Effector memory CD8-positive, alpha-beta T cell (primary cell): Measurements from ENCODE around the gene OSTF1.

ENCODE experiments used
- ATAC-seq: fragments of 150-1000 bp; cut with Tn5 transposase; replicated peaks from 2 replicates; pipeline ENCODE4 v1.10.0; 2021; ENCODE audit warnings: mild to moderate bottlenecking, moderate library complexity
- DNase-seq, 3 experiments: peaks; one replicate each; pipeline ENCODE4 v3.0.0; 2021
- H3K27ac Mint-ChIP-seq, 2 donors: one replicate each; pipeline ENCODE4 v1.8.0; 2022; ENCODE audit warnings: mild to moderate bottlenecking in 2 of 2, mixed read lengths in 2 of 2, moderate library complexity in 2 of 2
- H3K27me3 Mint-ChIP-seq, 2 donors: one replicate each; pipeline ENCODE4 v1.8.0; 2022; ENCODE audit warnings: mixed read lengths in 2 of 2
- H3K36me3 Mint-ChIP-seq: one replicate; pipeline ENCODE4 v1.8.0; 2022; ENCODE audit warnings: mild to moderate bottlenecking, moderate library complexity, mixed read lengths; ENCODE audit not compliant: insufficient read depth
- H3K4me1 Mint-ChIP-seq, 2 donors: one replicate each; pipeline ENCODE4 v1.8.0; 2022; ENCODE audit warnings: low read depth in 2 of 2, mixed read lengths in 2 of 2
- H3K4me3 Mint-ChIP-seq, 2 donors: one replicate each; pipeline ENCODE4 v1.8.0; 2022; ENCODE audit warnings: mild to moderate bottlenecking in 2 of 2, mixed read lengths in 2 of 2, moderate library complexity in 2 of 2
- H3K9me3 Mint-ChIP-seq, 2 donors: one replicate each; pipeline ENCODE4 v1.8.0; 2022; ENCODE audit warnings: mixed read lengths in 2 of 2

Gene OSTF1

DNA sequence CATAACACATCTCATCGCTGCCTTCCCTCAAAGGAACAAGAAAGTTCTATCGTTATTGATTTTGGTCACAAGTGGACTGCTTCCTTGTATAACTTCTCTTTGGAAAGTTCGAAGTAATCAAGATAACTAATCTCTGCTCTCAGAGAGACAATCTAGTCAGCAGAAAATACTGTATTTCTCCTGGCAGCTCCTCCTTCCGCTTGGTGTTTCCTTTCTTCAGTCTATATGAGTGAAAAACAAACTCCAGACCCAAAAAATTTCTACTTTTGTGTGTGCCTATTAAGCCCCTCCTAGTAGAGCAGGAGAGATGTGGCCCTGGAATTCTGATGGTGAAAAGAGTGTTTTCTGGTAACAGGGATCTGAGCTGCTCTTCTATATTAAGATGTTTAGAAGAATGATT lies 24.5 kb downstream of the OSTF1 start:
- Mint-ChIP-seq H3K27me3 (no peaks in the 10 kb centered on the region), H3K27ac (peak overlapping the region; percentile 65 to 89), H3K9me3 (no peaks in the 10 kb centered on the region), H3K36me3 (peaks cover 4% of the 10 kb centered on the region), H3K4me1 (peaks cover 38 to 58% of the 10 kb centered on the region in 2 donors), H3K4me3 (peak overlapping the region in 1 of 2 donors; percentile 51)
- ATAC-seq (no peak), DNase-seq (no peak)

DNA sequence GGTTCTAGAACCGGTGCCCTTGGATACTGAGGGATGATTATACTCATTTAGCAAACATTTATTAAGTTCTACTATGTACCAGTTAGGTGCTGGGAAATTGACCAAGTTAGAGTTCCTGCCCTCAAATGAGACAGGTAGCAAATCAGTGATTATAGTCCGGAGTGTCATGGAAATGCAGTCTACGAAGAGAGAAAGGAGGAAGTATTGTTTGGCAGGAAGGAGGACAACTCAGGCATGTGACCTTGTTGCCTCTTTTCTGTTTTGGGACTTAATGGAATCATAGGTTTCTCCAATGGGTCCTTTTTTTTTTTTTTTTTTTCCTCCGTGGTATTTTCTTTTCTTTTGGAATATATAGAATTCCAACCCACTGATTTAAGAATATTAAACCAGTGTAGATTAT lies 28.0 kb downstream of the OSTF1 start:
- no peaks in the 10 kb centered on the region for H3K27me3 Mint-ChIP-seq
- no peaks in the 10 kb centered on the region for H3K9me3 Mint-ChIP-seq
- ATAC-seq (no peak), DNase-seq (no peak)
- no peak overlapping the region for H3K4me3 Mint-ChIP-seq
- peak overlapping the region in 1 of 2 donors; percentile 8 for H3K27ac Mint-ChIP-seq
- H3K4me1 Mint-ChIP-seq, result peaks cover 47 to 54% of the 10 kb centered on the region in 2 donors
- peaks cover 23% of the 10 kb centered on the region for H3K36me3 Mint-ChIP-seq

- DNase-seq (no peak), ATAC-seq (no peak)
- Mint-ChIP-seq H3K36me3 (peaks cover 23% of the 10 kb centered on the region), H3K27ac (peak overlapping the region; percentile 8 to 28), H3K9me3 (no peaks in the 10 kb centered on the region), H3K27me3 (no peaks in the 10 kb centered on the region), H3K4me3 (no peak overlapping the region), H3K4me1 (peaks cover 55 to 61% of the 10 kb centered on the region in 2 donors)
Observed at GRCh38 chr9:75117564-75117963, 29.2 kb downstream of the OSTF1 start.

GRCh38 chr9:75120686-75121085 lies 32.4 kb downstream of the OSTF1 start:
- H3K9me3 Mint-ChIP-seq, result no peaks in the 10 kb centered on the region
- peak overlapping the region in 1 of 2 donors; percentile 24 for H3K4me3 Mint-ChIP-seq
- peaks cover 50 to 57% of the 10 kb centered on the region in 2 donors for H3K4me1 Mint-ChIP-seq
- peak overlapping the region; percentile 39 to 79 for H3K27ac Mint-ChIP-seq
- DNase-seq (no peak), ATAC-seq (no peak)
- peaks cover 23% of the 10 kb centered on the region for H3K36me3 Mint-ChIP-seq
- H3K27me3 Mint-ChIP-seq, result no peaks in the 10 kb centered on the region

DNA sequence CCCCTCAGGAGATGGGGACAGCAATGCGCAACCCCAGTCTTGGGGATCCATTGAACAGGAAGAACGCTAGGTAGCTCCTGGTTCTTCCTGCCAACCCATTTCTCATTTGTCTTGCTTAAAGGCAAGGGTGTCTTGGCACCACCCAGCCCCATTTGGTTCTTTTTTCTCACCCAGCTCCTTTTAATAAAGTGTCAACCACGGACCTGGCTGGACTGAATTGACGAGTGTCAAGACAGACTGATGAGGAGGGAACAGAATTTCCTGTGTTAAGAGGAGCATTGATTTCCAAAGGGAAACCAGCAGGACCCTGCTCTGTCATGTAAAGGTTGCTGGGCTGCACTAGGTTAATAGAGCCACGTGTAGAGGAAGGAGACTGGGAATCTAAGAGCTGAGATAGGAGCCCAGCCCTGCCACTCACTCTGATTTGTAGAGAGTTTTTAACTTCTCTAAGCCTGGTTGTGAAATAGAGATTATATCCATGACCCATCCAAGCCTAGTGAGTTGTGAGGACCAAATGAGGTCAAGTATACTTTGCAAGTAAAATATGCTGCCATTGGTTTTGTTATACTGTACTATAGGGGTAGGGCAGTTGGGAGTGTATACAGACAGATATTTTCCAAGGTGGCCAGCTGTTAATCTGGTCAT lies 33.7 kb downstream of the OSTF1 start:
- ATAC-seq, result peak; percentile 80
- DNase-seq, result peak in 2 of 3 experiments; percentile 6
- peaks cover 49 to 50% of the 10 kb centered on the region in 2 donors for H3K4me1 Mint-ChIP-seq
- no peaks in the 10 kb centered on the region for H3K27me3 Mint-ChIP-seq
- H3K4me3 Mint-ChIP-seq, result peak overlapping the region; percentile 49 to 59
- peaks cover 29% of the 10 kb centered on the region for H3K36me3 Mint-ChIP-seq
- H3K27ac Mint-ChIP-seq, result peak overlapping the region; percentile 79 to 80
- H3K9me3 Mint-ChIP-seq, result no peaks in the 10 kb centered on the region

DNA sequence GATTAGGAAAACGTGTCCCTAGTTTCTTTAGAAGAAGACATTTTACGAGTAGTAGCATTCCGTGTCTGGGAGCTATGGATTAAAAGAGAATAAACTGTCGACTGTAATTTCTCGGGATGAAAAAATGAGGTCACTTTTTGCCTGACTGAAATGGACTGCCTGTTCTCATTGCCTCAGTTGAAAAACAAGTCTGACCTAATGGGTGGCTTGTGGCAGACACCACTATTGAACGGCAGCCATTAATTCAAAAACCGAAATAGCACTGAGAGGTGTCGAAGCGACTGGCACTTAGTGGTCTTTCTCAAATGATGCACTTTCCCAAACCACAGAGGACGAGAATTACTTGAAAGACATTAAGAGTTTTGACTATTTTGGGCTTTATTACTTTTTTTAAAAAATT lies 35.4 kb downstream of the OSTF1 start:
- H3K27ac Mint-ChIP-seq, result peak overlapping the region in 1 of 2 donors; percentile 79
- peak; percentile 31 for ATAC-seq
- peak overlapping the region in 1 of 2 donors; percentile 10 for H3K4me3 Mint-ChIP-seq
- no peaks in the 10 kb centered on the region for H3K27me3 Mint-ChIP-seq
- peaks cover 18% of the 10 kb centered on the region for H3K36me3 Mint-ChIP-seq
- peaks cover 46% of the 10 kb centered on the region in 2 donors for H3K4me1 Mint-ChIP-seq
- DNase-seq, result no peak
- no peaks in the 10 kb centered on the region for H3K9me3 Mint-ChIP-seq

- no peaks in the 10 kb centered on the region for H3K9me3 Mint-ChIP-seq
- H3K4me1 Mint-ChIP-seq, result peaks cover 36 to 51% of the 10 kb centered on the region in 2 donors
- DNase-seq (no peak), ATAC-seq (peak; percentile 45)
- H3K36me3 Mint-ChIP-seq, result peaks cover 44% of the 10 kb centered on the region
- no peak overlapping the region for H3K4me3 Mint-ChIP-seq
- peak overlapping the region in 1 of 2 donors; percentile 74 for H3K27ac Mint-ChIP-seq
- H3K27me3 Mint-ChIP-seq, result no peaks in the 10 kb centered on the region
Observed at GRCh38 chr9:75128535-75128934, 40.2 kb downstream of the OSTF1 start.

GRCh38 chr9:75130172-75130571 lies 41.9 kb downstream of the OSTF1 start:
- Mint-ChIP-seq H3K4me3 (no peak overlapping the region), H3K36me3 (peaks cover 59% of the 10 kb centered on the region), H3K4me1 (peaks cover 31 to 45% of the 10 kb centered on the region in 2 donors), H3K9me3 (no peaks in the 10 kb centered on the region), H3K27ac (no peak overlapping the region), H3K27me3 (no peaks in the 10 kb centered on the region)
- ATAC-seq (no peak), DNase-seq (no peak)

GRCh38 chr9:75130621-75131230 lies 42.4 kb downstream of the OSTF1 start:
- Mint-ChIP-seq H3K27me3 (no peaks in the 10 kb centered on the region), H3K9me3 (no peaks in the 10 kb centered on the region), H3K4me1 (peaks cover 29 to 46% of the 10 kb centered on the region in 2 donors), H3K4me3 (no peak overlapping the region), H3K36me3 (peaks cover 61% of the 10 kb centered on the region), H3K27ac (peak overlapping the region; percentile 32 to 50)
- ATAC-seq (no peak), DNase-seq (no peak)

DNA sequence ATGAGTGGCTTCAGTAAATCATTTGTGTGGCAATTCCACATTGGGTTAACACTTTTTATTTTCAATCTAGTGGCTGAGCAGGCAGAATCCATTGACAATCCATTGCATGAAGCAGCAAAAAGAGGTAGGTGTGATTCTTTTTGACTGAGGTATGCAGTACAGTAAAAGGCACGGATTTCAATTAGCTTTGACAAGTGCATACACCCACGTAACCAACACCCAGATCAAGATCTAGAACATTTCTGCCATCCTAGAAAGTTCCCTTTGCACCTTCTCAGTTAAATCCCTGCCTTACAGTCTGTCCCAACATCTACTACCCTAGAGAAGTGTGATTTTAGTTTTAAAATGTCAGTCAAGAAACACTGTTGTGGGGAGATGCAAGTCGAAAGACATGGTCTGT lies 43.4 kb downstream of the OSTF1 start:
- Mint-ChIP-seq H3K27me3 (no peaks in the 10 kb centered on the region), H3K4me1 (peaks cover 31 to 46% of the 10 kb centered on the region in 2 donors), H3K27ac (peak overlapping the region; percentile 50 to 84), H3K4me3 (no peak overlapping the region), H3K9me3 (no peaks in the 10 kb centered on the region), H3K36me3 (peaks cover 66% of the 10 kb centered on the region)
- no peak for DNase-seq
- ATAC-seq, result no peak

- ATAC-seq, result no peak
- peak overlapping the region; percentile 50 to 84 for H3K27ac Mint-ChIP-seq
- H3K36me3 Mint-ChIP-seq, result peaks cover 65% of the 10 kb centered on the region
- no peaks in the 10 kb centered on the region for H3K27me3 Mint-ChIP-seq
- no peak for DNase-seq
- H3K4me1 Mint-ChIP-seq, result peaks cover 34 to 48% of the 10 kb centered on the region in 2 donors
- H3K9me3 Mint-ChIP-seq, result no peaks in the 10 kb centered on the region
- H3K4me3 Mint-ChIP-seq, result no peak overlapping the region
Observed at GRCh38 chr9:75132244-75132643, 43.9 kb downstream of the OSTF1 start.

DNA sequence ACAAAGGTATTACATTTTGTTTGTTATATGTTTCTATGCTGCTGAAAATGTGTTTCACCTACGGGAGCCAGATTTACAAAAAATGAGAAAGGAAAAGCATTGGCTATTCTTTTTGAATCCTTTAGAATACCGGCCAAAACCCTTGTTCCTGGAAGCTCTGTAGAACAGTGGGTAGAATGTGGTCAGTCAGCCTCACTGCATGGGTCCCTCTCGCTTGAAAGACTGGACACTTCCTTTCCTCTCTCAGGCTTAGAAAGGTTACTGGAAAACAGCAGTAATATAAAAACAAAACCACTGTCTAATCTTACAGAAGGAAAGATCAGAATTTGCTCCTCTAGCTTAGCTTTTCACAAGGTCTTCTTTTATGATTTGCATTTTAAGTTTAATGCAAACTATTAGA lies 45.1 kb downstream of the OSTF1 start:
- Mint-ChIP-seq H3K4me1 (peaks cover 35 to 52% of the 10 kb centered on the region in 2 donors), H3K27me3 (no peaks in the 10 kb centered on the region), H3K36me3 (peaks cover 65% of the 10 kb centered on the region), H3K4me3 (no peak overlapping the region), H3K9me3 (no peaks in the 10 kb centered on the region), H3K27ac (peak overlapping the region; percentile 3 to 84)
- ATAC-seq (no peak), DNase-seq (no peak)

DNA sequence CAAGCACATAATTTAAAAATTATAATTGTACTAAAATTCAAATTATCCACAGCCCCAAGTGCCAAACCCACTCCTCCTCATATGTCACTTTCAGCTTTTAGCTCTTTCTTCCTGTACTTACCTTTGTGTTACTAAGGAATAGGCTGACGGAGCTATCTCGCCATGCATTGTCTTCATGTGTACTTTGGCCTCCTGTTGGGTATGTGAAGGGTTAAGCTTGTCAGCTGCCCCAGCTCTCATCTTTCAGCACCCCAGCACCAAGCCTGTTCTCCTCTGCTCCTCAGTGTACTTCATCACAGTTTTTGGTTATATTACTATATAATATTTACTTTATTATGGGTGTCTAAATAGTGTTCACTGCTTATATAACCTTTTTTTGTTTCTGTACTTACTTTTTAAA lies 46.2 kb downstream of the OSTF1 start:
- H3K36me3 Mint-ChIP-seq, result peaks cover 73% of the 10 kb centered on the region
- peak overlapping the region; percentile 68 to 84 for H3K27ac Mint-ChIP-seq
- no peak for DNase-seq
- H3K4me3 Mint-ChIP-seq, result no peak overlapping the region
- no peak for ATAC-seq
- no peaks in the 10 kb centered on the region for H3K9me3 Mint-ChIP-seq
- H3K4me1 Mint-ChIP-seq, result peaks cover 37 to 53% of the 10 kb centered on the region in 2 donors
- H3K27me3 Mint-ChIP-seq, result no peaks in the 10 kb centered on the region
